ENCODE results near the gene MOB3A. TPM values are rescaled to one million over a fixed set of nuclear protein-coding genes. Genes with fewer than 3 reads are reported as not detected.

Gene MOB3A
- total RNA-seq, 2 experiments from 2014 or later = 200 to 202 TPM

- DNase-seq = no peak
- H3K9me3 Mint-ChIP-seq (ENCODE audit: low read depth) = no peaks in the 10 kb centered on the region
- ATAC-seq = no peak
- CTCF ChIA-PET = no interaction called here
- H3K27ac Mint-ChIP-seq = no peak overlapping the region
- peaks cover 24% of the 10 kb centered on the region for H3K36me3 Mint-ChIP-seq
- no peaks in the 10 kb centered on the region for H3K27me3 Mint-ChIP-seq
- peaks cover 5% of the 10 kb centered on the region for H3K4me1 Mint-ChIP-seq
- H3K4me3 Mint-ChIP-seq = no peak overlapping the region
These were observed 24.0 kb upstream of the MOB3A start for GRCh38 chr19:2119921-2120785.

DNA sequence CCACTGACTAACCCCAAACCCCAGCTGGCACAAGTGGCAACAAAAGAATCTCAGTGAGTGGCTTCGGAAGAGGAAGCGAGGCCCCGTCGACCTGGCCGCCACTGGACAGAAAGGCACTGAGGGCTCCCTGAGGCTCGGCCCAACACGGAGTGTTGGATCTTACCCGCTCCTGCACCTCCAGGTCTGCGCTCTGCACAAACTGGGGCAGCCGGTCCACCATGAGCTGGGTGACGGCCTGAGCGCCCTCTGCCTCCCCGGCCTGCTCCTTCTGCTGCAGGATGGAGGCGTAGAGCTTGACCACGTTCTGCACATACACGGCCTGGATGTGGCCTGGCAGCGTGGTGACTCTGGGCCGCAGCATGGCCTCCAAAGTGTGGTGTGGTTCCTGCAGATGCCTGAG is 22.3 kb upstream of the MOB3A start:
- CTCF ChIA-PET = no interaction called here
- ATAC-seq = no peak
- H3K27me3 Mint-ChIP-seq = no peaks in the 10 kb centered on the region
- H3K4me3 Mint-ChIP-seq = no peak overlapping the region
- no peaks in the 10 kb centered on the region for H3K9me3 Mint-ChIP-seq (ENCODE audit: low read depth)
- peaks cover 5% of the 10 kb centered on the region for H3K4me1 Mint-ChIP-seq
- no peak for DNase-seq
- H3K36me3 Mint-ChIP-seq = peaks cover 34% of the 10 kb centered on the region
- no peak overlapping the region for H3K27ac Mint-ChIP-seq

- Mint-ChIP-seq H3K27me3 (no peaks in the 10 kb centered on the region), H3K9me3 (ENCODE audit: low read depth) (no peaks in the 10 kb centered on the region), H3K4me1 (peaks cover 7% of the 10 kb centered on the region), H3K27ac (no peak overlapping the region), H3K36me3 (peaks cover 34% of the 10 kb centered on the region), H3K4me3 (no peak overlapping the region)
- CTCF ChIA-PET = interaction anchor here (1.0 kb wide), 1 partner anchor 187 kb away, joined by 3 read pairs; no protein-coding TSS in a partner anchor
- no peak for DNase-seq
- ATAC-seq = no peak
These were observed 21.3 kb upstream of the MOB3A start for GRCh38 chr19:2117215-2117960.

DNA sequence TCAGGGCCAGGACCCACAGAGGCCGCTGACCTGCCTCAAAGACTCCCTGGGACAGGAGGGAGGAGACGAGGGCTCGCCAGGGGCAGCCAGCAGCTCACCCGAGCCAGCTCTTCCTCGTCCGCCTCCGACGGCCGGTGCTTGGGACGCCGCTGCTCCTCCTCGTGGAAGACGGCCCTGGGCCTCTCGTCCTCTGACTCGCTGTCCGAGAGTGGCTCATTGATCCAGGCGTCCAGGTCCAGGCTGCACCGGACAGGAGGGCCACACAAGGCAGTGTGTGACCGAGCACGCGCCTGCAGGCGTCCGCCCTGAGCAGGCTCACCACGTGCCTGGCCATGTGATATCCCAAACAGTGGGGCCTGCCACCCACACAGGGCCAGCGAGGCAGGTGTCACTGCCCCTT is 20.4 kb upstream of the MOB3A start:
- H3K36me3 Mint-ChIP-seq = peaks cover 37% of the 10 kb centered on the region
- no peaks in the 10 kb centered on the region for H3K27me3 Mint-ChIP-seq
- H3K4me3 Mint-ChIP-seq = no peak overlapping the region
- H3K9me3 Mint-ChIP-seq (ENCODE audit: low read depth) = no peaks in the 10 kb centered on the region
- CTCF ChIA-PET = interaction anchor here (1.0 kb wide), 1 partner anchor 170 kb away, joined by 3 read pairs; no protein-coding TSS in a partner anchor
- no peak for ATAC-seq
- no peak overlapping the region for H3K27ac Mint-ChIP-seq
- peaks cover 9% of the 10 kb centered on the region for H3K4me1 Mint-ChIP-seq
- DNase-seq = no peak

DNA sequence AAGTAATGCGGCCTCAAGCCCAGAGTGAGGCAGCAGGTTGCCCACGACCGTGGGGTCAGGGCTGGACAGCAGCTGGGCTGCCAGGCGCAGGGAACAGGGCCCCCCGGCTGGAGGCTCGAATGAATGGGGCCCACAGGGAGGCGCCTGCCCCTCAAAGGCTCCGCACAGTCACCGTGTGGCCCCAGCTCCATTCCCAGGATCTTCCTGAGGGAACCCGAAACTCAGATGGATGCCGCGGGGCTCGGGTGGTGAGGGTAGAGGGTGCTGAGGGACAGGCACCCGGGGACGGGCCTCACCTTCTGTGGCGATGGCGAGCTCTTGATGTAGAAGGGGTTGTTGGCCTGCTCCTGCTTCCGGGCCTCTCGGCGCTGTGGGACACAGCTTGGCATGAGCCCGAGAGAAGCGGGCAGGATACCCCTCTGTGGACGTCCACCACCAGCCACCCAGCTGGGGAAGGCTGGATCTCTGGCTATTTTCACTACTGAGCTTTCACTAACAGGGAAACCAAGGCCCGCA is 19.8 kb upstream of the MOB3A start:
- Mint-ChIP-seq H3K36me3 (peaks cover 35% of the 10 kb centered on the region), H3K4me1 (peaks cover 9% of the 10 kb centered on the region), H3K27ac (no peak overlapping the region), H3K4me3 (no peak overlapping the region), H3K27me3 (no peaks in the 10 kb centered on the region), H3K9me3 (ENCODE audit: low read depth) (no peaks in the 10 kb centered on the region)
- ATAC-seq = no peak
- DNase-seq = no peak
- CTCF ChIA-PET = interaction anchor here (1.0 kb wide), 1 partner anchor 170 kb away, joined by 3 read pairs; no protein-coding TSS in a partner anchor

GRCh38 chr19:2115324-2115723 is 19.2 kb upstream of the MOB3A start:
- no peaks in the 10 kb centered on the region for H3K27me3 Mint-ChIP-seq
- no peak for ATAC-seq
- CTCF ChIA-PET = no interaction called here
- H3K4me3 Mint-ChIP-seq = no peak overlapping the region
- no peak overlapping the region for H3K27ac Mint-ChIP-seq
- H3K36me3 Mint-ChIP-seq = peaks cover 28% of the 10 kb centered on the region
- DNase-seq = no peak
- H3K9me3 Mint-ChIP-seq (ENCODE audit: low read depth) = no peaks in the 10 kb centered on the region
- peaks cover 9% of the 10 kb centered on the region for H3K4me1 Mint-ChIP-seq

DNA sequence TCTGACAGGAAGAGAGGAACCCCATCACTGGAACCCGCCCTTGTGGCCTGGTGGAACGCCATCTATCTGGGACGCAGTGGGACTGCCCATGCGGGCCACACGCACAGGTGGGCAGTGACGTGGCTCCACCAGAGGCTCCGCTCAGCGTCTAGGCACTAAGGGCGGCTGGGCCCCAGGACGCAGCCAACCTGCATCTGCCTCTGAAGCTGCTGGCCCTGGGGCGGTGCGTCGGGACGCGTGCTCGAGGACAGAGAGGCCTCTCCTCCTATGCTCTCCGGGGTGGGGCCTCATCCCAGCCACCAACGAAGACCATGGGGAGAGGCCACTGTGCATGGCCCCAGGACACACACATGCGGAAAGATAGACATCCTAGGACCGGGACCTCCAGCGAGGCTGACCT is 18.7 kb upstream of the MOB3A start:
- no peak overlapping the region for H3K4me3 Mint-ChIP-seq
- no peaks in the 10 kb centered on the region for H3K27me3 Mint-ChIP-seq
- H3K27ac Mint-ChIP-seq = no peak overlapping the region
- no peak for ATAC-seq
- H3K36me3 Mint-ChIP-seq = peaks cover 28% of the 10 kb centered on the region
- DNase-seq = no peak
- H3K4me1 Mint-ChIP-seq = peaks cover 9% of the 10 kb centered on the region
- H3K9me3 Mint-ChIP-seq (ENCODE audit: low read depth) = no peaks in the 10 kb centered on the region
- CTCF ChIA-PET = no interaction called here

- peaks cover 9% of the 10 kb centered on the region for H3K4me1 Mint-ChIP-seq
- no peaks in the 10 kb centered on the region for H3K9me3 Mint-ChIP-seq (ENCODE audit: low read depth)
- H3K27ac Mint-ChIP-seq = no peak overlapping the region
- CTCF ChIA-PET = no interaction called here
- no peak overlapping the region for H3K4me3 Mint-ChIP-seq
- no peak for ATAC-seq
- H3K36me3 Mint-ChIP-seq = peaks cover 30% of the 10 kb centered on the region
- no peak for DNase-seq
- no peaks in the 10 kb centered on the region for H3K27me3 Mint-ChIP-seq
These were observed 18.1 kb upstream of the MOB3A start for GRCh38 chr19:2114218-2114617.

DNA sequence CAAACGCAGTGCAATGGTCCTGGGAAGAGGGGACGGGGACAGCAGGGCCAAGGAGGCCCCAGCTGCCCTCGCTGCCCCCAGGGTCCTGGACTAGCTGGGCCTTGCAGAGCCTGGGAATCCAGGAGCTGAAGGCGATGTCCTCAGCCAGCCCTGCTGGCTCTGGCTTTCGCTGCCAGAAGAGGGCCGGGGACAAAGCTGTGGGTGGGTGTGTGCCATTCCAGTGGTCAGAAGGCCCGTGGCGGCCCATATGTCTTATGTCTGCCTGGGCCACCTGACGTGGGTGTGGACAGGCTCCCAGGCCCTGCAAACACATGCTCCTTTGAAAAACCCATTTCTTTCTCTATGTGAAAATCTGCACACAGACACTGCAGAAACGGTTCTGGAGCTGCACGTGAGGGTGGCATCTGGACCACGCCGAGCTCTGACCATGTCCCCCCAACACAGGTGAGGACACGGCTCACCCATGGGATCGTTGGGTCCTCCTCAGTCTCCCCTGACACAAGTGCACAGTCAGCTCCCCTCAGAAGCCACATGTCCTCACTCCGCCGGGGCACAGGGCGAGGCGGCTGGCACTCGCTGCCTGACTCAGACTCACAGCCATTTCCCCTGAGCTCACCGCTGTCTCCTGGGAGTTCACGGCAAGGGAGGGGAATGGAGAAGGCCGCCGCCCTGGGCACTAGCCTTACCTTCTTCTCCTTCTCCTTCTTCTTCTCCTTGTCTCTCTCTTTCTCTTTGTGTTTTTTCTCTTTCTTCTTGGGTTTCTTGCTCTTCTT is 17.5 kb upstream of the MOB3A start:
- no peaks in the 10 kb centered on the region for H3K9me3 Mint-ChIP-seq (ENCODE audit: low read depth)
- no peak overlapping the region for H3K27ac Mint-ChIP-seq
- DNase-seq (no peak), ATAC-seq (no peak)
- no peaks in the 10 kb centered on the region for H3K27me3 Mint-ChIP-seq
- H3K4me3 Mint-ChIP-seq = no peak overlapping the region
- CTCF ChIA-PET = no interaction called here
- peaks cover 33% of the 10 kb centered on the region for H3K36me3 Mint-ChIP-seq
- peaks cover 5% of the 10 kb centered on the region for H3K4me1 Mint-ChIP-seq

DNA sequence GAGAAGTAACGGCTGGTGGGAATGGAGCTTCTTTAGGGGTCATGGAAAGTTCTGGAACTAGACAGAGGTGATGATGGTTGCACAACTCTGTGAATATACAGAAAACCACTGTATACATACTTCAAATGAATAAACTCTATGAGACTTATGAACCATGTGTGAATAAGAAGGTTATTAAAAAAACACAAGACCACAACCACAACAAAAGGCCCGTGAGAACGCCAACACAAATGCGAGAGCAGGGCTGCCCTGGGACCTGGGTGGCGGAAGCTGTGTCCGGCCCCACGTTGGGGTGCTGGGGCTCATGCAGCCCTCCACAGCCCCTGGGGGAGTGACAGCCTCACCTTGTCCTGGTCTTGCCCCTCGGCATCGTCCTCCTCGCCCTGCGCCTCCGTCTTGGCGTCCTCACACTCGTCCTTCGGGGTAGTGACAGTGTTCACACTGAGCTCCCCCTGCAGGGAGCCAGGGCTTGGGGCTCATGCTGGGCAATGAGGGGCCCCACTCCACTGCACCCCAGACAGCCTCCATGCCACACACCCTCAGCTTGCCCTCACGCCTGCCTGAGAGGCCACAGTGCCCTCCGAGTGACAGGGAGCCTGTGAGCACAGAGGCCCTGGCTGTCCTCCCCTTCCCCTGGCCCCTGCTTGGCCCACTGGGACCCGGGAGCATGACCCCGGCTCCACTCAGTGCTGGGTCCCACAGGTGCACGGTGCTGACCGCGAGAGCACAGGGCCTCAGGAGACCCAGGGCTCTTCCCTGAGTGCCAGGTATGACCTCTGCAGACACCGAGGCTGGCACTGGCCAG is 16.6 kb upstream of the MOB3A start:
- Mint-ChIP-seq H3K4me3 (no peak overlapping the region), H3K27me3 (no peaks in the 10 kb centered on the region), H3K9me3 (ENCODE audit: low read depth) (no peaks in the 10 kb centered on the region), H3K27ac (peak overlapping the region; percentile 45), H3K36me3 (peaks cover 33% of the 10 kb centered on the region), H3K4me1 (peaks cover 3% of the 10 kb centered on the region)
- no peak for ATAC-seq
- CTCF ChIA-PET = no interaction called here
- no peak for DNase-seq

GRCh38 chr19:2111886-2112285 is 15.8 kb upstream of the MOB3A start:
- Mint-ChIP-seq H3K36me3 (peaks cover 36% of the 10 kb centered on the region), H3K27ac (peak overlapping the region; percentile 38), H3K4me1 (peaks cover 3% of the 10 kb centered on the region), H3K4me3 (no peak overlapping the region), H3K9me3 (ENCODE audit: low read depth) (no peaks in the 10 kb centered on the region), H3K27me3 (no peaks in the 10 kb centered on the region)
- DNase-seq (no peak), ATAC-seq (no peak)
- CTCF ChIA-PET = no interaction called here

GRCh38 chr19:2111425-2111824 is 15.3 kb upstream of the MOB3A start:
- Mint-ChIP-seq H3K4me1 (peaks cover 3% of the 10 kb centered on the region), H3K36me3 (peaks cover 41% of the 10 kb centered on the region), H3K4me3 (no peak overlapping the region), H3K27ac (peak overlapping the region; percentile 38), H3K9me3 (ENCODE audit: low read depth) (no peaks in the 10 kb centered on the region), H3K27me3 (no peaks in the 10 kb centered on the region)
- DNase-seq = no peak
- CTCF ChIA-PET = no interaction called here
- ATAC-seq = no peak

GRCh38 chr19:2110822-2111221 is 14.7 kb upstream of the MOB3A start:
- H3K4me1 Mint-ChIP-seq = peaks cover 3% of the 10 kb centered on the region
- H3K36me3 Mint-ChIP-seq = peaks cover 46% of the 10 kb centered on the region
- no peak overlapping the region for H3K4me3 Mint-ChIP-seq
- no peaks in the 10 kb centered on the region for H3K27me3 Mint-ChIP-seq
- DNase-seq = no peak
- H3K9me3 Mint-ChIP-seq (ENCODE audit: low read depth) = no peaks in the 10 kb centered on the region
- ATAC-seq = no peak
- H3K27ac Mint-ChIP-seq = no peak overlapping the region
- CTCF ChIA-PET = no interaction called here
